NCI-H2196 (cell line): ENCODE measurements around the gene CSTB.

Source experiments
- DNase-seq: peaks from one replicate; lab custom pipeline; 2025; ENCODE audit not compliant: unreplicated experiment; lab: John Stamatoyannopoulos, UW

Gene CSTB

GRCh38 chr21:43811262-43812105 lies 35.4 kb upstream of the CSTB start:
- DNase-seq = no peak

- peak; percentile 90 for DNase-seq
Observed at GRCh38 chr21:43810505-43811261, 34.6 kb upstream of the CSTB start.

- DNase-seq = no peak
Observed at GRCh38 chr21:43809853-43810504, 33.9 kb upstream of the CSTB start.

GRCh38 chr21:43809346-43809799 lies 33.3 kb upstream of the CSTB start:
- no peak for DNase-seq

- no peak for DNase-seq
Observed at GRCh38 chr21:43808832-43809251, 32.7 kb upstream of the CSTB start.

GRCh38 chr21:43808367-43808766 lies 32.3 kb upstream of the CSTB start:
- no peak for DNase-seq

- DNase-seq = no peak
Observed at GRCh38 chr21:43806017-43806710, 30.1 kb upstream of the CSTB start.

- no peak for DNase-seq
Observed at GRCh38 chr21:43805275-43805800, 29.2 kb upstream of the CSTB start.

GRCh38 chr21:43803558-43804300 lies 27.6 kb upstream of the CSTB start:
- no peak for DNase-seq

- DNase-seq = no peak
Observed at GRCh38 chr21:43802713-43803313, 26.7 kb upstream of the CSTB start.

GRCh38 chr21:43801006-43801783 lies 25.1 kb upstream of the CSTB start:
- no peak for DNase-seq

GRCh38 chr21:43800566-43800965 lies 24.5 kb upstream of the CSTB start:
- no peak for DNase-seq

- DNase-seq = no peak
Observed at GRCh38 chr21:43800124-43800523, 24.0 kb upstream of the CSTB start.

GRCh38 chr21:43799301-43799840 lies 23.3 kb upstream of the CSTB start:
- DNase-seq = no peak

GRCh38 chr21:43797925-43798715 lies 22.0 kb upstream of the CSTB start:
- no peak for DNase-seq

- no peak for DNase-seq
Observed at GRCh38 chr21:43797415-43797814, 21.3 kb upstream of the CSTB start.

- DNase-seq = no peak
Observed at GRCh38 chr21:43794857-43795256, 18.7 kb upstream of the CSTB start.

GRCh38 chr21:43794311-43794710 lies 18.2 kb upstream of the CSTB start:
- no peak for DNase-seq
